Activated B cell treated with CpG ODN at 0.5 μM for 24 hours (primary cell): Measurements from ENCODE around the gene ANO2. TPM values are rescaled to one million over a fixed set of nuclear protein-coding genes. Genes with fewer than 3 reads are reported as not detected.

Source experiments
- ATAC-seq: fragments of 200-7000 bp; cut with Tn5 transposase; one replicate; pipeline ENCODE4 v1.10.0; 2021; ENCODE audit warnings: low read depth, mild to moderate bottlenecking, moderate library complexity
- CTCF ChIA-PET: fragments of 350-600 bp; sonication (Branson Sonifier 250); formaldehyde crosslinking; loops from one replicate; lab custom pipeline; 2021; ENCODE audit warnings: antibody characterized with exemption; lab: Charles Lee
- POLR2A ChIA-PET: fragments of 350-600 bp; sonication (Branson Sonifier 250); formaldehyde crosslinking; loops from one replicate; lab custom pipeline; 2021; ENCODE audit warnings: antibody characterized with exemption; lab: Charles Lee
- DNase-seq: peaks from one replicate; pipeline ENCODE4 v3.0.0; 2022
- H3K27ac Mint-ChIP-seq: one replicate; pipeline ENCODE4 v1.8.0; 2020; ENCODE audit warnings: mixed read lengths
- H3K27me3 Mint-ChIP-seq: one replicate; pipeline ENCODE4 v1.8.0; 2021; ENCODE audit warnings: mixed read lengths
- H3K36me3 Mint-ChIP-seq: one replicate; pipeline ENCODE4 v1.8.0; 2021; ENCODE audit warnings: low read depth, mixed read lengths
- H3K4me1 Mint-ChIP-seq: one replicate; pipeline ENCODE4 v1.8.0; 2021; ENCODE audit warnings: mixed read lengths
- H3K4me3 Mint-ChIP-seq: one replicate; pipeline ENCODE4 v1.8.0; 2020; ENCODE audit warnings: mild to moderate bottlenecking, mixed read lengths
- H3K9me3 Mint-ChIP-seq: one replicate; pipeline ENCODE4 v1.8.0; 2020; ENCODE audit warnings: mixed read lengths
- intact Hi-C: fragments of 100-400 bp; cut with micrococcal nuclease; formaldehyde crosslinking; loops from one replicate; pipeline ENCODE4 v1.15.1; 2024
- total RNA-seq: library from RNA; stranded (reverse); gene quantifications from 2 replicates; pipeline ENCODE4 v1.2.3, GENCODE V29; 2022
- TF ChIP-seq, protein P1 (sequence below): fragments of 200-600 bp; IDR thresholded peaks from one replicate; pipeline ENCODE4 v1.8.0; 2022; ENCODE audit warnings: antibody characterized with exemption, mild to moderate bottlenecking

The ANO2 gene
- total RNA-seq, 1 donor from 2014 or later: not detected

DNA sequence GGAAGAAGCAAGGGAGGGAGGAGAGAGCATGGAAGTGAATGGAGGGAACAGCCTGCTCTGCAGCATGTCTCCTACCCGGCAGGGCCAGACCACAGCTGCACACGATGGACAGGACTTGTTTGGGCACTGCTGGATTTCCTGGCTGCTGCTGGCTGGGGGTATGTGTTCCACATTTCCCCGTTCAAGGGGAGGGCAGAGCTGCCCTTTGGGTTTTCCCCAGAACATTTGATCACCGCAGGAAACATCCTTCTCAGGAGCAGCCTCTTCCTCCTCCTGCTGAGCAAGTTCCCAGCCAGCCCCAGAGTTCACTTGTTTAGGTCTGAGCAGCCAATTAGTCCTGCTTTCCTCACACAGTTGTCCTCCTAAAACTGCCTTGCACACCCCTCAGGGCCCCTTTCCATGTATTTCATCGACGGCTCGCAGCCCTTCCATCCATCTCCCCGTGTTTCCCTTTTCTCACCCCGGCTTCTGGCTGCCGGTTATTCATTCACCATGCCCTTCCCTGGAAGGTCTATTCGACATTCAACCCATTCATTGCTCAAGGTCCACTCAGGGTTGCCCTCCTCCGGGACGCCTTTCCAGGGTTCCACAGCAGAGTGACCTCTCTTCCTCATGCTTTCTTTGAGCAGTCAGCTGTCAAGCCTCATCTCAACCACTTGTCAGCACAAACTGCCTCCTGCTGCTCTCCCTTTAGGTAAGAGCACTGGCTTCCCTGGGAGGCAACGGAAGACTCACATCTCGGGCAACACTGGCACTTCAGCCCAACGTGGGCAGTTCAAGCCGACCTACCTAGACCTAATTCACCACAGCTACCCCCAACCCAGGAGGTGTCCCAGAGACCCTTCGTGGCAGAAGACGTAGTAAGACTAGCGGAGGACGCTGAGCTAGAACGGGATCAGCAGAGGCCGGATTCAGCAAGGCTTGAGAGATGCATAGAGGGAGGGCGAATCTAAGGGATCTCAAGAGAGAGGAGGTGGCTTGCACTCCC, 20.1 kb upstream of the ANO2 start:
- H3K27me3 Mint-ChIP-seq: peaks cover 16% of the 10 kb centered on the region
- H3K4me1 Mint-ChIP-seq: no peaks in the 10 kb centered on the region
- no peak overlapping the region for H3K4me3 Mint-ChIP-seq
- TF ChIP-seq, protein P1, sequence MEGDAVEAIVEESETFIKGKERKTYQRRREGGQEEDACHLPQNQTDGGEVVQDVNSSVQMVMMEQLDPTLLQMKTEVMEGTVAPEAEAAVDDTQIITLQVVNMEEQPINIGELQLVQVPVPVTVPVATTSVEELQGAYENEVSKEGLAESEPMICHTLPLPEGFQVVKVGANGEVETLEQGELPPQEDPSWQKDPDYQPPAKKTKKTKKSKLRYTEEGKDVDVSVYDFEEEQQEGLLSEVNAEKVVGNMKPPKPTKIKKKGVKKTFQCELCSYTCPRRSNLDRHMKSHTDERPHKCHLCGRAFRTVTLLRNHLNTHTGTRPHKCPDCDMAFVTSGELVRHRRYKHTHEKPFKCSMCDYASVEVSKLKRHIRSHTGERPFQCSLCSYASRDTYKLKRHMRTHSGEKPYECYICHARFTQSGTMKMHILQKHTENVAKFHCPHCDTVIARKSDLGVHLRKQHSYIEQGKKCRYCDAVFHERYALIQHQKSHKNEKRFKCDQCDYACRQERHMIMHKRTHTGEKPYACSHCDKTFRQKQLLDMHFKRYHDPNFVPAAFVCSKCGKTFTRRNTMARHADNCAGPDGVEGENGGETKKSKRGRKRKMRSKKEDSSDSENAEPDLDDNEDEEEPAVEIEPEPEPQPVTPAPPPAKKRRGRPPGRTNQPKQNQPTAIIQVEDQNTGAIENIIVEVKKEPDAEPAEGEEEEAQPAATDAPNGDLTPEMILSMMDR: no peak
- no peaks in the 10 kb centered on the region for H3K36me3 Mint-ChIP-seq
- ChIA-PET CTCF (no interaction called here), POLR2A (no interaction called here)
- intact Hi-C loops: no loop called here
- H3K27ac Mint-ChIP-seq: no peak overlapping the region
- no peak for DNase-seq
- ATAC-seq: no peak
- H3K9me3 Mint-ChIP-seq: no peaks in the 10 kb centered on the region

DNA sequence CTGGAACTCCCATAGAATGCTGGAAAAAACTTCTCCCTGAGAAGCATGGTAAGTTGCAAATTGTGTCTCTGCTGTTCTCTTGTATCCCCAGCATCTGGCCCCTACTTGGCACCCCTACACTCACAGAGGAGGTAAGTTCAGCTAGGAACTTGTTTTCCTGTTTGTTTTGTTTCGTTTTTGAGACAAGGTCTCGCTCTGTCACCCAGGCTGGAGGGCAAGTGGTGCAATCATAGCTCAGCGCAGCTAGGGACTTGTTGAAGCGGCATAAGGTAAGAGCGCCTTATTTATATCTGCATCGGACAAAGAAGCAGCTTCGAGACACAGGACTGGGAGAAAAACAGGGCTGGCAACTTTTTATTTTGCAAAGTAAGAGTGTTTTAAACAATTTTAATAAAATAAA, 18.5 kb upstream of the ANO2 start:
- Mint-ChIP-seq H3K9me3 (no peaks in the 10 kb centered on the region), H3K4me1 (no peaks in the 10 kb centered on the region), H3K36me3 (no peaks in the 10 kb centered on the region), H3K4me3 (no peak overlapping the region), H3K27me3 (peaks cover 14% of the 10 kb centered on the region), H3K27ac (no peak overlapping the region)
- ChIA-PET CTCF (no interaction called here), POLR2A (no interaction called here)
- DNase-seq (no peak), ATAC-seq (no peak)
- intact Hi-C loops: no loop called here
- TF ChIP-seq, protein P1: no peak

DNA sequence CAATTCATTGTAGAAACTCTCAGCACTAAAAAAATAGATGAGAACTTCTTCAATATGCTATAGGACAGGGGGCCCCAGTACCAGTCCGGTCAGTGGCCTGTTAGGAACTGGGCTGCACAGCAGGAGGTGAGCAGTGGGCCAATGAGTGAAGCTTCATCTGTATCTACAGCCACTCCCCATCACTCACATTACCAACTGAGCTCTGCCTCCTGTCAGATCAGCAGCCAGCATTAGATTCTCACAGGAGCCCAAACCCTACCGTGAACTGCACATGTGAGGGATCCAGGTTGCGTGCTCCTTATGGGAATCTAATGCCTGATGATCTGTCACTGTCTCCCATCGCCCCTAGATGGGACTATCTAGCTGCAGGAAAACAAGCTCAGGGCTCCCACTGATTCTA, 15.7 kb upstream of the ANO2 start:
- no peak overlapping the region for H3K27ac Mint-ChIP-seq
- H3K27me3 Mint-ChIP-seq: peaks cover 12% of the 10 kb centered on the region
- intact Hi-C loops: no loop called here
- H3K4me1 Mint-ChIP-seq: no peaks in the 10 kb centered on the region
- no peak for DNase-seq
- ChIA-PET CTCF (no interaction called here), POLR2A (no interaction called here)
- H3K4me3 Mint-ChIP-seq: no peak overlapping the region
- H3K36me3 Mint-ChIP-seq: no peaks in the 10 kb centered on the region
- H3K9me3 Mint-ChIP-seq: no peaks in the 10 kb centered on the region
- TF ChIP-seq, protein P1: no peak
- no peak for ATAC-seq

DNA sequence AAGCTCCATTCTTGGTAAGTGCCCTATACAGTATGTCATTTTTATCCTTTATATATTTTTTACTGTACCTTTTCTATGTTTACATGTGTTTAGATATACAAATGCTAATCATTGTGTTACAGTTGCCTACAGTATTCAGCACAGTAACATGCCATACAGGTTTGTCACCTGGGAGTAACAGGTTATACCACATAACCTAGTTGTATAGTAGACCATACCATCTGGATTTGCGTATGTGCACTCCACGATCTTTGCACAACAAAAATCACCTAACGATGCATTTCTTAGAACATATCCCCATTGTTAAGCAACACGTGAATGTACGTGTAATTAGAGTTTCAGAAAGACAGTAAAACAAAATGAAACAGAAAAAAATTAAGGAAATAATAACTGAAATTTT, 11.9 kb upstream of the ANO2 start:
- DNase-seq: no peak
- Mint-ChIP-seq H3K27me3 (peaks cover 6% of the 10 kb centered on the region), H3K4me1 (no peaks in the 10 kb centered on the region), H3K4me3 (no peak overlapping the region), H3K9me3 (no peaks in the 10 kb centered on the region), H3K27ac (no peak overlapping the region), H3K36me3 (no peaks in the 10 kb centered on the region)
- ChIA-PET CTCF (no interaction called here), POLR2A (no interaction called here)
- intact Hi-C loops: no loop called here
- TF ChIP-seq, protein P1: no peak
- no peak for ATAC-seq

DNA sequence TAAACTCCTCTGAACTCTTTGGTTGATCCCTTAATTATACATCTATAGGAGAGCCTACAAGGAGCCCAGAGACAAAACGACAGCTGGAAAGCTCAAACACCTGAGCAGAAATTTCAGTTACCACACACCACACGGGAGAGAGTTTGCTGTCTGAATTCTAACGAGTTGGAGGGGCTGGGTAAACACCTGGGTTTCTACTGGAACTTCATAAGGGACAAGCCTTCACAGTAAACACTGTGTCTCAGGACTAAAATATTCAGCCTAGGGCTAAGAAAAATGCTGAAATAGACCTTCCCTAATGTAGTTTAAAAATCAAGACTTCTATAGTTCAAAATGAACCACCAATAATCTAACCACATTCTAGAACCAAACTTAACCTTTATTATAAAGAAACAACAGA, 9.6 kb upstream of the ANO2 start:
- H3K27me3 Mint-ChIP-seq: peaks cover 17% of the 10 kb centered on the region
- TF ChIP-seq, protein P1: no peak

More for the DNA sequence above, 9.6 kb upstream of the ANO2 start:
- ATAC-seq: no peak
- ChIA-PET POLR2A (no interaction called here), CTCF (no interaction called here)
- Mint-ChIP-seq H3K4me1 (no peaks in the 10 kb centered on the region), H3K9me3 (no peaks in the 10 kb centered on the region), H3K4me3 (no peak overlapping the region), H3K27ac (no peak overlapping the region), H3K36me3 (no peaks in the 10 kb centered on the region)
- no peak for DNase-seq
- intact Hi-C loops: no loop called here
